ENCODE results near the gene PTHLH.

Gene PTHLH

DNA sequence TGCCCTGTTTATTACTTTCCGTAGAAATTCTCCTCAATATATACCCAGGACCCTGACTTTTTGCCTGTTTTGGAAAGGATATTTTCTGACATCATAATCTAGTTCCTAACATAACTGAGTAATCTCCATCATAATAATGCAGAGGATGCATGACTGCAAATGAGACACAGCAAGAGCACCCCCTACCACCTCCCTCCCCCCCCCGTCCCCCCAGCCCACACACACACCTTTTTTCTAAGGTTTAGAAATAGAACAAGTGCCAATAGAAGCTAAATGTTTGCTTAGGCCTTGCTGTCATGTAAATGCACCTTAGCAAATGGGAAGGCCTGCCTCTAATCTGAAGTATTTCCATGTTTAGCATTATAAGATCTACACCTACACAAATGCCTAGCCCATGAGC, at the start of gene PTHLH:
PTHLH (minus strand) TSS at position 13 of the 400 bp plus-strand sequence. CDS start 3,239 bp downstream, outside the sequence.
- no peak for DNase-seq (ENCODE audit: low read depth in 2 of 3, low spot score in 2 of 3)

DNA sequence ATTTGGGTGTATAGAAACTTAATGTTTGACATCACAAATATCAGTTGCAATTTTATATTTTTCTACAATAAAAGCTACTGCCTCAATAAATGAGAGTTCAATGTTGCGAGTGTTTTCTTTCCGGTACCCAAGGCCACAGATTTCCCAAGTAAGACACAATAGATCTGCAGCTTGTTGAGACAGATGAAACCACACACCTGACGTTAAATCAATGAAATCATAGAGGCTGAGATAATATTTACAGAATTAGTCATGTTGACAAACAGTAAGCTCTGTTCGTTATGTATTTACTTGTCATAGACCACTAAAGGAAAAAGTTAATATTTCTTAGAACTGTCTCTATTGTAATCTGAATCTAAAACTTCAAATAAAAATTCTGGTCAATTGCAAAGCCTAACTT, 49.2 kb upstream of the PTHLH start:
- no peak for DNase-seq (ENCODE audit: low read depth in 2 of 3, low spot score in 2 of 3)

GRCh38 chr12:28017873-28018255, 45.3 kb upstream of the PTHLH start:
- DNase-seq (ENCODE audit: low read depth in 2 of 3, low spot score in 2 of 3), result no peak

- DNase-seq (ENCODE audit: low read depth in 2 of 3, low spot score in 2 of 3), result no peak
These were observed 44.8 kb upstream of the PTHLH start for GRCh38 chr12:28017126-28017872.

- no peak for DNase-seq (ENCODE audit: low read depth in 2 of 3, low spot score in 2 of 3)
These were observed 42.6 kb upstream of the PTHLH start for GRCh38 chr12:28015165-28015564.

DNA sequence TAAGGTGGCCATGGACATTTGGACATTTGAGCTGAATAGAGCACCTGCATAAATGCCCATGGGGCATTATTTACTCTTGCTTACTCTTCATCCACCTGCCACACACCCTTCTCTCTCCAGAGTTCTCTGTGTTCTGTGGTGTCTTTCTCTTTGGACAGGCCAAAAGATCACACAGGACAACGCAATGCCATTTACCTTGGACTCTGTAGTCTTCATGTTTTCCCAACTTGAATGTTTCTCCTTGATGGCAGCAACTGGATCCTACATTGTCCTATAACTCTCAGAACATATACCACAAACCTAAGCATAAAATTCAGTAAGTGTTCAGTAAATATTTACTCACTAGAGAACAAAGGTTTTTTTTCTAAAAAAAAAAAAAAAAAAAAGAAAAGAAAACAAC, 41.7 kb upstream of the PTHLH start:
- DNase-seq (ENCODE audit: low read depth in 2 of 3, low spot score in 2 of 3), result no peak

- DNase-seq (ENCODE audit: low read depth in 2 of 3, low spot score in 2 of 3), result no peak
These were observed 39.9 kb upstream of the PTHLH start for GRCh38 chr12:28012333-28012918.

DNA sequence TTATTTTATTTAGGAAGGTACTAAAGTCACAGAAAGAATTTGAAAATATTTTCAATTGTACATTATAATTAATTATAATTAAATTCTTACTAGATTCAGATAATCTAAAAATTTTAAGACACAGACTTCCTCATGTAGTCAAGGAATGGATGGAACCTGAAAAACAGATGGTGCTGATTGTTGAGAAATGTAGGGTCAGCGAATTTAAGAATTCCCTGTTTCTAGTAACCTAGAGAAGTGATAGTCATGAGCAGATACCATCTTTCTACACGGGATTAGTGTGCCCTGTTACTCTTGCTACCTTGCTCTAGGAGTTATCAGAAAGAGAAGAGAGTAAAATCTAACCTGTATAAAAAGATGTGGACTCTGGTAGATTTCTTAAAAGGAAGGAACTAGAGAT, 37.5 kb upstream of the PTHLH start:
- no peak for DNase-seq (ENCODE audit: low read depth in 2 of 3, low spot score in 2 of 3)

- no peak for DNase-seq (ENCODE audit: low read depth in 2 of 3, low spot score in 2 of 3)
These were observed 27.4 kb upstream of the PTHLH start for GRCh38 chr12:27999970-28000369.

DNA sequence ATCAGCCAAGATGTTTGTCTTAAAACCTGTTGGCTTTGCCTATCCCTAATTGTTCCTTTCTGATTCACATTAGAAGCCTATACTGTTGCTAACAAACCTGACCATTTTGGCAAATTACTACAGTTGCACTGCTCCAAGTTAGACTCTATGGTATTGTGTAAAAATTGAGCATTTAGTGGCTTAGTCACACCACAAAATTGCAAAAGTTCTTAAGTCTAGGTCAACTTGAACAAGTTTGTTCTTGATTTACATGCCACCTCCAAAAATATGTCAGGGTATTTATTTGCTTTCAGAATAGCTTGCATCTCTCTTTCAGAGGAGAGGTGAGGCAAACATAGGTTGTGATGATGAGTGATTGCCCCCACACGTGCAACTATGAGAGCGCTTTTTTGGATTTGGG, 27.0 kb upstream of the PTHLH start:
- no peak for DNase-seq (ENCODE audit: low read depth in 2 of 3, low spot score in 2 of 3)

DNA sequence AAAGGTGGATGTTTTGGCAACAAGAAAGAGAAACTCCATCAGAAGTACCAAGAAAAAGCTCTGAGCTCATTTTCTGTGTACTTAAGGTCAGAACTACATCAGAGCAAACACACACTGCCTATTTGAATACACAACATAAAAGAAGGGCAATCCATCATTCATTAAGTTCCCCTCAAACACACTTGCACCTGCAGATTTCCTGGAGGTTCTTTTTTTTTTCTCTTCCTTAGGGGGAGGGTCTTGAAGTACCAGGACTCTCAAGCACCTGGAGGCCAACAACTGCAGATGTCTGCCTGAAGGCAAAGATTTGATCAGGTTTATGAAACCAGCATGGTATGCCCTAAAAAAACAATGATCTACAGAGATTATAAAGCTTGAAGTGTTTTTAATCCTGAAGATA, 26.1 kb upstream of the PTHLH start:
- no peak for DNase-seq (ENCODE audit: low read depth in 2 of 3, low spot score in 2 of 3)

- DNase-seq (ENCODE audit: low read depth in 2 of 3, low spot score in 2 of 3), result no peak
These were observed 25.6 kb upstream of the PTHLH start for GRCh38 chr12:27998170-27998569.

GRCh38 chr12:27996761-27997160, 24.2 kb upstream of the PTHLH start:
- DNase-seq (ENCODE audit: low read depth in 2 of 3, low spot score in 2 of 3), result no peak

GRCh38 chr12:27995406-27995805, 22.9 kb upstream of the PTHLH start:
- no peak for DNase-seq (ENCODE audit: low read depth in 2 of 3, low spot score in 2 of 3)

DNA sequence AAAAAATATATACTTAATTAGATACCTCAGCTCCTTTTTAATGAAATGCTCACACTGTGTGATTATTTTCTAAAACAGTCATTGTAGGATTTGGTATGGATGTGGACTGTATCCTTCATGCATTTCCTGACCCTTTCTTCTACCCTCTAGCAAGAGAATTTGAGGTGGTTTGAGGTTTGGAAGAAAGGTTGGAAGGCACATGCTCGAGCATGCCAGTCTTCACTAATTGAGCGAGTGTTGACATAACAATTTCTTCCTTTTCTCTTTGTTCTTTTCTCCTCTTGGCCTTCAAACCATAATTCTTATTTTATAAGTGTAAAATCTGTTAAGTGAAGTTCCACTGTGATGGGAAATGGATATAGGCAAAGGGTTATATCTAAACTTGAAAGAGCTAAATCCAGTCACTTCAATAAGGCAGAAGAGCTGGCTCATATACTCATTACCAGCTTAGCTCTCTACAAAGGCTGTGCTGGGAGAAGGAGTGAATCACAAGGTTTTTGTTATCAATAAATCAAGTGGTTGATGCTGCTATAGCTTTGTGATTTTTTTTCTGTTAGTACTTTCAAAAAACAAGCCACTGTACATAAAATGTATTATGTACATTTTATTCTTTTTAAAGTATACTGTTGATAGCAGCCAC, 16.2 kb upstream of the PTHLH start:
- no peak for DNase-seq (ENCODE audit: low read depth in 2 of 3, low spot score in 2 of 3)

DNA sequence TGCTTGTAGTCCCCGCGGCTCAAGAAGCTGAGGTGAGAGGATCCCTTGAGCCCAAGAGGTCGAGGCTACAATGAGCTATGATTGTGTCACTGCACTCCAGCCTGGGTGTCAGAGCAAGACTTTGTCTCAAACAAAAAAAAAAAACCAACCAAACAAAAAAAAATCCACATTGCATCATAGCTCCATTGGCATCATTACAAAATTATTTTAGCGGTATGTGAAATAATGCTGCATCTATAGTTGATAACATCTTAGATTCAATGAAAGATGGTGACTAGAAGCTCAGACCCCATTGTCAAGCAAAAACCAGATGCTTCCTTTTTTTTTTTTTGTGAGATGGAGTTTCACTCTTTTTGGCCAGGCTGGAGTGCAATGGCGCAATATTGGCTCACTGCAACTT, 14.8 kb upstream of the PTHLH start:
- DNase-seq (ENCODE audit: low read depth in 2 of 3, low spot score in 2 of 3), result no peak

- DNase-seq (ENCODE audit: low read depth in 2 of 3, low spot score in 2 of 3), result no peak
These were observed 11.7 kb upstream of the PTHLH start for GRCh38 chr12:27984275-27984674.

GRCh38 chr12:27982951-27983350, 10.4 kb upstream of the PTHLH start:
- DNase-seq (ENCODE audit: low read depth in 2 of 3, low spot score in 2 of 3), result no peak

GRCh38 chr12:27982385-27982784, 9.9 kb upstream of the PTHLH start:
- DNase-seq (ENCODE audit: low read depth in 2 of 3, low spot score in 2 of 3), result no peak

DNA sequence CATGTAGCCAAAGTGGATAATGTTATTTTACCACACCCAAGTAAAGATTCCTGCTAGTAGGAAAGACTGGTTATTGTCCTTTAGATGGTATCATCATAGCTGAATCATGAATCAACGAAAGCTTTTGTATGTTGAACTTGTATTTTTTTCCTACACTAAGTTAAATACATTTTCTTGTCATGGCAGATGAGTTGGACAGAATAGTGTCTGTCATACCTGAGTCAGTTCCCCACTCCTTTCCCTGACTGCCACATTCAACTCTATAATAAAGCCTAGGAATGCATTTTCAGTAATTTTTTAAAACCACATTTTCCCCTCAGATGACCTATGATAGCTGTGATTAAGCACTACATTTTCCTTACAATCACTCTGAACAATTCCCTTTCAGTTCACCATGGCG, 9.3 kb upstream of the PTHLH start:
- DNase-seq (ENCODE audit: low read depth in 2 of 3, low spot score in 2 of 3), result no peak

DNA sequence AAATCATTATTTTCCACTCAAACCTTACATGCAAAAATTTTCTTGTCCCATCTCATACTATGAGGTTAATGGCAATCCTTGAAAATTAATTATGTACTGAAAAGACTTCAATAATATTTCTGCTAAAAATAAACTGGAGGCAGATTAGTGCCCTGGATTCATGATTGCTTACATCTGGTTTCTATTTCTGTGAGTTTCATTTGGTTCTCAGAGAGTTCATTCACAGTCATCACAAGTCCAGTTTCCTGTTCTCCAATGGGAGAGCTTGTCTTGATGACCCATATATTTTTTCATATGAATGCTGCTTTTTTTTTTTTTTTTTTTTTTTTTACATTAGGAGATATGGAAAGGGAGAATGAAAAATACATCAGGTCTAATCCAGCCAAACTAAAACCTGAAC, 6.6 kb upstream of the PTHLH start:
- DNase-seq (ENCODE audit: low read depth in 2 of 3, low spot score in 2 of 3), result no peak
